CD4-positive, alpha-beta memory T cell (primary cell): Measurements from ENCODE around the gene ACSL3. TPM values are rescaled to one million over a fixed set of nuclear protein-coding genes. Genes with fewer than 3 reads are reported as not detected.
A peak's percentile ranks its signal among the peaks of the same experiment; 100 is the strongest.

Source experiments
- CTCF ChIA-PET: fragments of 350-600 bp; sonication (Branson Sonifier 250); formaldehyde crosslinking; loops from one replicate; lab custom pipeline; 2021; ENCODE audit warnings: inconsistent platforms; ENCODE audit not compliant: partially characterized antibody; lab: Charles Lee
- POLR2A ChIA-PET: fragments of 350-600 bp; sonication (Branson Sonifier 250); formaldehyde crosslinking; loops from one replicate; lab custom pipeline; 2021; ENCODE audit not compliant: partially characterized antibody; lab: Charles Lee
- DNase-seq, 5 donors: peaks; one replicate each; pipeline versions ENCODE4 v3.0.0 to v3.0.0-alpha.2; 2020 to 2022; ENCODE audit warnings: mixed read lengths in 1 of 5
- H3K27ac ChIP-seq: one replicate; pipeline ENCODE4 v1.7.0; 2013; ENCODE audit warnings: low read depth, low read length
- H3K27me3 ChIP-seq: 2 replicates; pipeline ENCODE4 v1.7.0; 2013; ENCODE audit warnings: mild to moderate bottlenecking, low read length, moderate library complexity; ENCODE audit not compliant: insufficient read depth
- H3K36me3 ChIP-seq: 2 replicates; pipeline ENCODE4 v1.7.0; 2013; ENCODE audit warnings: mild to moderate bottlenecking, low read length, moderate library complexity; ENCODE audit not compliant: insufficient read depth
- H3K4me1 ChIP-seq: 2 replicates; pipeline ENCODE4 v1.7.0; 2013; ENCODE audit warnings: mild to moderate bottlenecking, low read length, moderate library complexity; ENCODE audit not compliant: insufficient read depth
- H3K4me3 ChIP-seq, 2 donors: one replicate each; pipeline ENCODE4 v1.7.0; 2013; ENCODE audit warnings: low read length in 2 of 2, mild to moderate bottlenecking in 1 of 2
- H3K9me3 ChIP-seq, 2 donors: one replicate each; pipeline ENCODE4 v1.7.0; 2013; ENCODE audit warnings: low read length in 2 of 2, control low read depth in 1 of 2; ENCODE audit not compliant: control insufficient read depth in 1 of 2
- H3K27ac Mint-ChIP-seq, 7 donors: one replicate each; pipeline ENCODE4 v1.8.0; 2020 to 2021; ENCODE audit warnings: mixed read lengths in 7 of 7, mild to moderate bottlenecking in 6 of 7, inconsistent platforms in 3 of 7, moderate library complexity in 3 of 7
- H3K27me3 Mint-ChIP-seq, 2 donors: one replicate each; pipeline ENCODE4 v1.8.0; 2020 to 2021; ENCODE audit warnings: mixed read lengths in 2 of 2
- H3K36me3 Mint-ChIP-seq, 2 donors: one replicate each; pipeline ENCODE4 v1.8.0; 2020 to 2021; ENCODE audit warnings: mixed read lengths in 2 of 2, inconsistent platforms in 1 of 2, mild to moderate bottlenecking in 1 of 2
- H3K4me1 Mint-ChIP-seq, 4 donors: one replicate each; pipeline ENCODE4 v1.8.0; 2020 to 2021; ENCODE audit warnings: mixed read lengths in 4 of 4, mild to moderate bottlenecking in 1 of 4
- H3K4me3 Mint-ChIP-seq, 8 donors: one replicate each; pipeline ENCODE4 v1.8.0; 2020 to 2021; ENCODE audit warnings: mixed read lengths in 8 of 8, mild to moderate bottlenecking in 7 of 8, moderate library complexity in 6 of 8, inconsistent platforms in 3 of 8
- H3K9me3 Mint-ChIP-seq, 8 donors: one replicate each; pipeline ENCODE4 v1.8.0; 2020 to 2021; ENCODE audit warnings: mixed read lengths in 8 of 8, mild to moderate bottlenecking in 5 of 8, inconsistent platforms in 3 of 8, moderate library complexity in 1 of 8
- intact Hi-C: fragments of 100-400 bp; cut with micrococcal nuclease; formaldehyde crosslinking; loops from one replicate; pipeline ENCODE4 v1.15.1; 2023
- polyA plus RNA-seq, 2 donors: library from polyadenylated mRNA; unstranded; fragments of 300-500 nt; fragmentation: Illumina TruSeq; gene quantifications; one replicate each; pipeline ENCODE4 v1.2.3, GENCODE V29; 2021
- total RNA-seq, 2 experiments: library from RNA; stranded (reverse); gene quantifications; one replicate each; pipeline ENCODE4 v1.2.3, GENCODE V29; 2021

The ACSL3 gene
- total and polyA plus RNA-seq, 4 experiments from 2014 or later = 24.8 to 30.9 (median 25.8) TPM

- no peaks in the 10 kb centered on the region for H3K36me3 ChIP-seq
- Mint-ChIP-seq H3K36me3 (peaks cover 4 to 10% of the 10 kb centered on the region in 2 donors), H3K27me3 (no peaks in the 10 kb centered on the region), H3K9me3 (no peaks in the 10 kb centered on the region), H3K4me3 (no peak overlapping the region), H3K27ac (no peak overlapping the region), H3K4me1 (peaks cover 8 to 18% (median 11%) of the 10 kb centered on the region in 4 donors)
- no peaks in the 10 kb centered on the region for H3K27me3 ChIP-seq
- H3K27ac ChIP-seq = no peak overlapping the region
- no peaks in the 10 kb centered on the region for H3K4me1 ChIP-seq
- intact Hi-C loops = loop anchor here (1.0 to 5.0 kb wide), 3 partner anchors 41 to 212 kb away; partner anchors contain the start of gene ACSL3
- H3K4me3 ChIP-seq = no peak overlapping the region
- no peaks in the 10 kb centered on the region for H3K9me3 ChIP-seq
- CTCF ChIA-PET = interaction anchor here (1.0 to 7.0 kb wide), 16 partner anchors 9 to 214 kb away, joined by 3 to 79 read pairs (median 4); no protein-coding TSS in a partner anchor
- POLR2A ChIA-PET = interaction anchor here (1.0 kb wide), 1 partner anchor 20 kb away, joined by 3 read pairs; no protein-coding TSS in a partner anchor
- DNase-seq = no peak
Measured at GRCh38 chr2:222902660-222903059, 41.8 kb downstream of the ACSL3 start.

GRCh38 chr2:222903234-222904220 is 42.7 kb downstream of the ACSL3 start:
- H3K4me3 ChIP-seq = no peak overlapping the region
- Mint-ChIP-seq H3K27me3 (no peaks in the 10 kb centered on the region), H3K36me3 (peaks cover 8 to 17% of the 10 kb centered on the region in 2 donors), H3K9me3 (no peaks in the 10 kb centered on the region), H3K4me3 (no peak overlapping the region), H3K27ac (peak overlapping the region in 1 of 7 donors; percentile 31), H3K4me1 (peaks cover 11 to 16% (median 13%) of the 10 kb centered on the region in 4 donors)
- no peaks in the 10 kb centered on the region for H3K36me3 ChIP-seq
- no peaks in the 10 kb centered on the region for H3K4me1 ChIP-seq
- H3K27me3 ChIP-seq = no peaks in the 10 kb centered on the region
- no peaks in the 10 kb centered on the region for H3K9me3 ChIP-seq
- peak in 4 of 5 donors; percentile 29 to 40 (median 36) for DNase-seq
- ChIA-PET CTCF (interaction anchor here (0.6 to 7.0 kb wide), 22 partner anchors 8 to 586 kb away, joined by 3 to 79 read pairs (median 4); no protein-coding TSS in a partner anchor), POLR2A (interaction anchor here (1.0 kb wide), 1 partner anchor 19 kb away, joined by 3 read pairs; no protein-coding TSS in a partner anchor)
- no peak overlapping the region for H3K27ac ChIP-seq
- intact Hi-C loops = loop anchor here (1.0 to 5.0 kb wide), 3 partner anchors 42 to 213 kb away; partner anchors contain the start of gene ACSL3

- H3K27ac Mint-ChIP-seq = peak overlapping the region in 1 of 7 donors; percentile 31
Measured at GRCh38 chr2:222904557-222905258, 43.9 kb downstream of the ACSL3 start.

GRCh38 chr2:222907048-222907447 is 46.2 kb downstream of the ACSL3 start:
- Mint-ChIP-seq H3K27ac (peak overlapping the region in 1 of 7 donors; percentile 19), H3K9me3 (no peaks in the 10 kb centered on the region), H3K36me3 (peaks cover 32 to 39% of the 10 kb centered on the region in 2 donors), H3K4me3 (no peak overlapping the region), H3K27me3 (no peaks in the 10 kb centered on the region), H3K4me1 (peaks cover 10 to 24% (median 18%) of the 10 kb centered on the region in 4 donors)
- CTCF ChIA-PET = interaction anchor here (0.8 to 1.1 kb wide), 5 partner anchors 9 to 199 kb away, joined by 3 read pairs; no protein-coding TSS in a partner anchor
- H3K36me3 ChIP-seq = peaks cover 6% of the 10 kb centered on the region
- no peaks in the 10 kb centered on the region for H3K9me3 ChIP-seq
- POLR2A ChIA-PET = no interaction called here
- no peaks in the 10 kb centered on the region for H3K27me3 ChIP-seq
- DNase-seq = no peak
- H3K4me1 ChIP-seq = no peaks in the 10 kb centered on the region
- H3K27ac ChIP-seq = no peak overlapping the region
- no peak overlapping the region for H3K4me3 ChIP-seq
- intact Hi-C loops = no loop called here

More at GRCh38 chr2:222904557-222905258, 43.9 kb downstream of the ACSL3 start:
- Histone ChIP-seq H3K9me3 (no peaks in the 10 kb centered on the region), H3K4me3 (no peak overlapping the region), H3K36me3 (peaks cover 6% of the 10 kb centered on the region), H3K27me3 (no peaks in the 10 kb centered on the region), H3K4me1 (no peaks in the 10 kb centered on the region), H3K27ac (no peak overlapping the region)
- H3K36me3 Mint-ChIP-seq = peaks cover 19 to 26% of the 10 kb centered on the region in 2 donors
- CTCF ChIA-PET = interaction anchor here (1.5 to 1.9 kb wide), 4 partner anchors 194 to 199 kb away, joined by 3 to 12 read pairs (median 6); no protein-coding TSS in a partner anchor
- intact Hi-C loops = loop anchor here (5.0 kb wide), 1 partner anchor 107 kb away; no protein-coding TSS in a partner anchor
- H3K4me1 Mint-ChIP-seq = peaks cover 8 to 20% (median 15%) of the 10 kb centered on the region in 4 donors
- no peaks in the 10 kb centered on the region for H3K9me3 Mint-ChIP-seq
- no peaks in the 10 kb centered on the region for H3K27me3 Mint-ChIP-seq
- no peak for DNase-seq
- no peak overlapping the region for H3K4me3 Mint-ChIP-seq
- POLR2A ChIA-PET = no interaction called here

GRCh38 chr2:222907790-222908441 is 47.1 kb downstream of the ACSL3 start:
- H3K9me3 Mint-ChIP-seq = no peaks in the 10 kb centered on the region
- intact Hi-C loops = no loop called here
- Histone ChIP-seq H3K4me1 (no peaks in the 10 kb centered on the region), H3K27ac (no peak overlapping the region), H3K27me3 (no peaks in the 10 kb centered on the region), H3K36me3 (peaks cover 6% of the 10 kb centered on the region), H3K4me3 (no peak overlapping the region), H3K9me3 (no peaks in the 10 kb centered on the region)
- peak overlapping the region in 3 of 7 donors; percentile 53 to 75 (median 70) for H3K27ac Mint-ChIP-seq
- H3K4me1 Mint-ChIP-seq = peaks cover 9 to 27% (median 18%) of the 10 kb centered on the region in 4 donors
- peaks cover 32 to 40% of the 10 kb centered on the region in 2 donors for H3K36me3 Mint-ChIP-seq
- H3K27me3 Mint-ChIP-seq = no peaks in the 10 kb centered on the region
- DNase-seq = no peak
- ChIA-PET POLR2A (no interaction called here), CTCF (interaction anchor here (0.8 to 1.1 kb wide), 4 partner anchors 8 to 200 kb away, joined by 3 read pairs; no protein-coding TSS in a partner anchor)
- H3K4me3 Mint-ChIP-seq = no peak overlapping the region

GRCh38 chr2:222909286-222909685 is 48.5 kb downstream of the ACSL3 start:
- H3K27me3 Mint-ChIP-seq = no peaks in the 10 kb centered on the region
- H3K4me3 Mint-ChIP-seq = no peak overlapping the region
- H3K27ac Mint-ChIP-seq = no peak overlapping the region
- CTCF ChIA-PET = interaction anchor here (1.3 kb wide), 1 partner anchor 10 kb away, joined by 3 read pairs; no protein-coding TSS in a partner anchor
- H3K36me3 Mint-ChIP-seq = peaks cover 32 to 42% of the 10 kb centered on the region in 2 donors
- POLR2A ChIA-PET = no interaction called here
- Histone ChIP-seq H3K36me3 (peaks cover 6% of the 10 kb centered on the region), H3K27me3 (no peaks in the 10 kb centered on the region), H3K4me3 (no peak overlapping the region), H3K9me3 (no peaks in the 10 kb centered on the region), H3K4me1 (no peaks in the 10 kb centered on the region), H3K27ac (no peak overlapping the region)
- H3K4me1 Mint-ChIP-seq = peaks cover 11 to 32% (median 18%) of the 10 kb centered on the region in 4 donors
- H3K9me3 Mint-ChIP-seq = no peaks in the 10 kb centered on the region
- DNase-seq = no peak
- intact Hi-C loops = no loop called here
